ENCODE results near the gene FAM229B. TPM values are rescaled to one million over a fixed set of nuclear protein-coding genes. Genes with fewer than 3 reads are reported as not detected.

Gene FAM229B
- total and polyA plus RNA-seq, 2 of the 8 experiments (the other 6 are each of a cell fraction or from before 2014, with no cell fraction given), result 10.0 to 10.4 TPM

DNA sequence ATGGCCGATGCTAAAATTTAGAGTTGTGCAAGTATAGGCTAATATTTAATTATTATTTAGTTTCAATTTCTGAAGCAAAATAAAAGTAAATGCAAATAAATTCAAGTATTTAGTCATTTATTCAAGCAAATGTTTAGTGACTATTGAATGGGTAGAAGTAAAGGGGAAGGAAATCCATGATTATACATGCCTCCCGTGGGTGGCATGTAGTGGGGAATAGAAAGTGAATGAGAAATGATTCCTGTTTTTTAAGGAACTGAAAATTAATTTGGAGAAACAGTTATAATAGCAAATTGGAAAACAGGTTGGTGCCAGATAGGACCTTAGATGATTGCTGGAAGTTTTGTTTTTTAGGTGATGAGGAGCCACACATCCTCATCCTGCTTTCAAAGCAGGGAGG, 35.4 kb downstream of the FAM229B start:
- no peak overlapping the region for H2BK12ac ChIP-seq (ENCODE audit: low read depth, low read length)
- H3K9ac ChIP-seq (replicated peaks in 1 of 4; ENCODE audit: extremely low read depth in 1 of 4, low read depth in 3 of 4, low read length in 3 of 4), result no peak overlapping the region
- H3K23ac ChIP-seq (ENCODE audit: insufficient read length), result no peak overlapping the region
- H3K36me3 ChIP-seq (ENCODE audit: control insufficient read depth in 2 of 4, insufficient read depth in 4 of 4, low read length in 3 of 4), result no peaks in the 10 kb centered on the region
- H3K23me2 ChIP-seq (ENCODE audit: low read depth, low read length), result no peaks in the 10 kb centered on the region
- H3K14ac ChIP-seq (ENCODE audit: insufficient read length), result no peak overlapping the region
- H4K91ac ChIP-seq (replicated peaks; ENCODE audit: insufficient read length, low read length), result no peak overlapping the region
- H3K56ac ChIP-seq (replicated peaks; ENCODE audit: insufficient read length, low read depth, low read length), result no peak overlapping the region
- ChIA-PET POLR2A (ENCODE audit: partially characterized antibody) (no interaction called here), CTCF (ENCODE audit: partially characterized antibody) (interaction anchor here (0.7 to 3.5 kb wide), 2 partner anchors 18 to 40 kb away, joined by 3 to 13 read pairs; no protein-coding TSS in a partner anchor)
- H3K4me2 ChIP-seq (ENCODE audit: insufficient read depth in 1 of 2, low read depth in 2 of 2, low read length in 2 of 2), result no peak overlapping the region
- H2BK20ac ChIP-seq (ENCODE audit: low read length), result no peak overlapping the region
- no peak overlapping the region for H3K4ac ChIP-seq (replicated peaks; ENCODE audit: insufficient read length, low read depth, low read length)
- TF ChIP-seq KDM1A (IDR thresholded peaks at IDR 0.05; ENCODE audit: borderline replicate concordance, low read length), result no peak
- TF ChIP-seq POU5F1 (IDR thresholded peaks at IDR 0.05; ENCODE audit: low read depth, low read length), result no peak
- no peak for TF ChIP-seq HDAC2 (IDR thresholded peaks at IDR 0.05; ENCODE audit: borderline replicate concordance in 1 of 2, low read depth in 2 of 2, low read length in 2 of 2)
- no peak for TF ChIP-seq HDAC6 (IDR thresholded peaks at IDR 0.05; ENCODE audit: low read depth, low read length)
- TF ChIP-seq POLR2A (IDR thresholded peaks at IDR 0.05; ENCODE audit: control extremely low read depth in 1 of 2, low read depth in 2 of 2, low read length in 2 of 2), result no peak
- TF ChIP-seq EP300 (IDR thresholded peaks at IDR 0.05; ENCODE audit: borderline replicate concordance in 1 of 2, low read depth in 2 of 2, low read length in 2 of 2), result no peak
- no peak for TF ChIP-seq KDM4A (IDR thresholded peaks at IDR 0.05; ENCODE audit: low read depth, low read length, severe bottlenecking)
- no peak for TF ChIP-seq ZNF274 (IDR thresholded peaks at IDR 0.05; ENCODE audit: borderline replicate concordance, extremely low read depth, low read length)
- no peak for TF ChIP-seq MAFK (IDR thresholded peaks at IDR 0.05; ENCODE audit: low read depth, low read length)
- no peak for TF ChIP-seq CBX8 (IDR thresholded peaks at IDR 0.05; ENCODE audit: borderline replicate concordance, low read depth, low read length)
- no peak for TF ChIP-seq RAD21 (IDR thresholded peaks at IDR 0.05 in 1 of 2, conservative IDR thresholded peaks at IDR 0.05 in 1 of 2; ENCODE audit: low read depth in 2 of 2, low read length in 2 of 2)
- TF ChIP-seq, protein P1, sequence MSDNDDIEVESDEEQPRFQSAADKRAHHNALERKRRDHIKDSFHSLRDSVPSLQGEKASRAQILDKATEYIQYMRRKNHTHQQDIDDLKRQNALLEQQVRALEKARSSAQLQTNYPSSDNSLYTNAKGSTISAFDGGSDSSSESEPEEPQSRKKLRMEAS (IDR thresholded peaks at IDR 0.05), result no peak
- TF ChIP-seq BACH1 (IDR thresholded peaks at IDR 0.05; ENCODE audit: low read length), result no peak
- WGBS, 2 experiments (ENCODE audit: extremely low coverage in 1 of 2, insufficient coverage in 1 of 2, insufficient read length in 1 of 2, insufficient replicate concordance in 2 of 2, low coverage in 1 of 2, low lambda C conversion rate in 2 of 2, missing lambda C conversion rate in 1 of 2), result 80% methylated on average over 2 of the region's 2 CpGs; no CpG with 5 or more reads in 1 of the 2 experiments
- H3K4me3 ChIP-seq (ENCODE audit: extremely low read depth in 1 of 4, insufficient read depth in 2 of 4, low read depth in 3 of 4, low read length in 4 of 4), result no peak overlapping the region
- FAIRE-seq, result no peak
- no peak overlapping the region for H2AFZ ChIP-seq (ENCODE audit: low read length)
- H2BK5ac ChIP-seq (ENCODE audit: low read depth, low read length), result no peak overlapping the region
- no peak overlapping the region for H3K18ac ChIP-seq (ENCODE audit: extremely low read depth, low read length)
- no peak overlapping the region for H2BK15ac ChIP-seq (ENCODE audit: low read length)
- no peak overlapping the region for H3K27ac ChIP-seq (ENCODE audit: low read depth, low read length)
- H3K9me3 ChIP-seq (ENCODE audit: insufficient read depth in 2 of 2, low read depth in 1 of 2, low read length in 1 of 2), result no peaks in the 10 kb centered on the region
- H4K5ac ChIP-seq (ENCODE audit: insufficient read length, low read depth, low read length), result no peak overlapping the region
- H3K79me2 ChIP-seq (ENCODE audit: control insufficient read depth in 1 of 2, insufficient read depth in 2 of 2, low read length in 2 of 2), result no peaks in the 10 kb centered on the region
- H2BK120ac ChIP-seq (replicated peaks; ENCODE audit: low read depth, low read length), result no peak overlapping the region
- no peak overlapping the region for H2AK5ac ChIP-seq (ENCODE audit: low read depth, low read length)
- H3K79me1 ChIP-seq (ENCODE audit: low read depth, low read length), result no peaks in the 10 kb centered on the region
- peaks cover 0 to 3% (median 0%) of the 10 kb centered on the region in 4 experiments; a peak in 1 of 7 replicates for H3K4me1 ChIP-seq (replicated peaks in 1 of 4; ENCODE audit: control insufficient read depth in 3 of 4, insufficient read depth in 4 of 4, low read length in 3 of 4)
- no peak overlapping the region for H4K8ac ChIP-seq (ENCODE audit: extremely low read depth, insufficient read depth, low read length)
- H3K27me3 ChIP-seq (replicated peaks in 1 of 4; ENCODE audit: control insufficient read depth in 3 of 4, extremely low read depth in 1 of 4, insufficient read depth in 3 of 4, low read length in 3 of 4), result no peaks in the 10 kb centered on the region
- no peak for DNase-seq (ENCODE audit: low read depth in 1 of 2, low spot score in 2 of 2)
- H4K20me1 ChIP-seq (replicated peaks in 1 of 2; ENCODE audit: control insufficient read depth in 1 of 2, insufficient read depth in 2 of 2, low read length in 2 of 2), result no peaks in the 10 kb centered on the region

All from H1 (cell line).